HTERT RPE-1 (cell line): Measurements from ENCODE around the gene GIPC2.
"Not testable (repeated sequence)": the region's sequence is repeated elsewhere in the genome, so short reads cannot be mapped to it uniquely, and the experiment has no call there.

Experiments used
- in situ Hi-C: fragments of 300-500 bp; cut with MboI; formaldehyde crosslinking; loops from 4 replicates; pipeline ENCODE4 v1.14.3; 2020; ENCODE audit warnings: low sequenced_read_pairs

Gene GIPC2

GRCh38 chr1:78093560-78093959 is 47.8 kb downstream of the GIPC2 start:
- in situ Hi-C loops, result no loop called here

GRCh38 chr1:78094639-78095038 is 48.9 kb downstream of the GIPC2 start:
- in situ Hi-C loops, result no loop called here

GRCh38 chr1:78095593-78095992 is 49.8 kb downstream of the GIPC2 start:
- in situ Hi-C loops, result no loop called here

GRCh38 chr1:78096017-78096416 is 50.3 kb downstream of the GIPC2 start:
- in situ Hi-C loops, result no loop called here

DNA sequence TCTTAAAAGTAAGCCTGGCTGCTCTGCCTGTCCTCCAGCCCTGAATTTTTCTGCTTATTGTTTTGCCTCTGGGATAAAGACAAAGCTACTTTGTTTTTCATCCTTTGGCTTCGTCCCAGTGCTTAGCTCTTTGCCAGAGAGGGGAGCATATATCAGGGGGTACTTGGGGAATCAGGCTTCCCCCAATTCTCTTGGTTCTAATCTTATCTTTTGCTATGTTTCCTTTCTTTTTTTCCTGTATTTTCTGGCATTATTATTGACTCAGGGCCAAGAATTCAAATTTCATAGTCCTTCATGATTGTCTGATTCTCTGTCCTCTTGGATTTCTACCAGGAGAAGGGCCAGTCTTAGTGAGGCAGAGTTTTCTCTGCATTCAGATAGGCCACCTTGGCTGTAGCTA is 51.2 kb downstream of the GIPC2 start:
- in situ Hi-C loops, result no loop called here

DNA sequence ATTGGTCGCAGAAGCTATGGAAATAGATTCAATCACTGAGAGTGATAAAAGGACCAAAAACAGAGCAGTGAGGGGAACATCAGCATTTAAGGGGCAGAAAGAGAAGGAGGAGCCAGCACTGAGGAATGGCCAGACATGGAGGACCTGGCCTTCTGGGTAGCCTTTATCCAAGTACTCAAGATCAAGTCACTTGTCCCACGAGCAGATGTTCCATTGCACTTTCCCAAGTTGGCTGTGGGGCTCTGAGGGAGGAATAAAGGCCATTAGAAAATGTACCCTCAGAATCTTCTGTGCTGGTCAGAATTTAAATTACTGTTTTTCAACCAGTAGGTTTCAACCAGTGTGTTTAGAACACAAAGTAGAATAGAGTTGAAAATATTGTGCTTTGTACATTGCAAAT is 55.3 kb downstream of the GIPC2 start:
- in situ Hi-C loops, result no loop called here

- in situ Hi-C loops, result no loop called here
Observed at GRCh38 chr1:78101514-78101913, 55.7 kb downstream of the GIPC2 start.

- in situ Hi-C loops, result no loop called here
Observed at GRCh38 chr1:78102082-78102481, 56.3 kb downstream of the GIPC2 start.

- in situ Hi-C loops, result no loop called here
Observed at GRCh38 chr1:78102916-78103315, 57.1 kb downstream of the GIPC2 start.

DNA sequence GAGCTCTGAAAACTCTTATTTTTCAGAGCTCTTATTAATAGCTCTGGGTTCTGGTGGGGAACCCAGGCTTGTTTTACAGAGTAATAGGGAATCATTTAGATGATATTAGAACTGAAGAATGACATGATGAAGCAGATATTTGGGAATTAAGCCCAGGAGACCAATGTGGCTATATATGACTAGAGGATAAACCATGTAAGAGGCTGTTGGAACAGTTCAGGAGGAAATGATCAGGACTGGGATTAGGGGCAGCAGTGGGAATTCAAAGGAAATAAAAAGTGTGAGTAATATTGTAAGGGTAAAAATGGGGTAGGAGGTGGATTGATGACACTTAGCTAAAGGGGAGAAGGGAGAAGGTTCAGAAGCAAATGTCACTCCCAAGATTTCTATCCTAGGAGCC is 58.6 kb downstream of the GIPC2 start:
- in situ Hi-C loops, result no loop called here

- in situ Hi-C loops, result not testable (repeated sequence)
Observed at GRCh38 chr1:78109659-78110058, 63.9 kb downstream of the GIPC2 start.

GRCh38 chr1:78113156-78113916 is 67.6 kb downstream of the GIPC2 start:
- in situ Hi-C loops, result no loop called here

DNA sequence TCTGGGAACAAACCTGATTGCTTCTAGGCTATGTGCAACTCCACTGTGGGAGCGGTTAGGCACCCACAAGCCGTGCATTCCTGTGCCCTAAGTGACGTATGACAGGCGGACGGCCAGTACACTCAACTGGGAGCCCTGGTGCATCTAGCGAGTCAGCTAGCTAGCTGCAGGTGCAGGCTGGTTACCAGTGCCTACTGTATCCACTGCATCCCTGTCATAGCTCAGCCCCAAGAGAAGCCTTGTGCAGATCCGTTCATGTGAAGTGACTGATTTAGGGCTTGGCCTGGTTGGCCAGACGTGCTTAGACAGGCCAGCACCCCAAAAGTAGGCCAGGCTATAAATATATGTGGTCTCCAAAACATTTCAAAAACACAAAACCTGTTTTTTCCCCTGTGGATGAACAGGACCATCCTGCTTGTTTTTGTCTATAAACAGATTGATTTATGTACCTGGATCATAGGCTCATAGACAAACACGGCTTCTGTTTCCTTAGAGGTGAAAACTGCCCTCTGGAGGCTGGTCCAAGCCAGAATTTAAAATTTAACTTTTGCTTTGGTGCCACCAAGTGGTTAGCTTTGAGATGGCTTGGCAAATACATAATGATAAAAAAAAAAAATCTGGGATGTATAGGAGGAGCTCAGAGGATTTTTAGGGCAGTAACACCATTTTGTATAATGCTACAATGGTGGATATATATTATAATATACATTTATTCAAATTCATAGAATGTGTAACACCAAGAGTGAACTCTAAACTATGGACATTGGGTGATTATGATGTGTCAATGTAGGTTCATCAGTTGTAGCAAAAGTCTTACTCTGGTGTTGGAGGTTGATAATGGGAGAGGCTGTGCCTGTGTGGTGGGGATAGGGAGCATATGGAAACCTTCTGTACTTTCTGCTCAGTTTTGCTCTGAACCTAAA is 68.5 kb downstream of the GIPC2 start:
- in situ Hi-C loops, result no loop called here

- in situ Hi-C loops, result not testable (repeated sequence)
Observed at GRCh38 chr1:78120485-78120884, 74.7 kb downstream of the GIPC2 start.

DNA sequence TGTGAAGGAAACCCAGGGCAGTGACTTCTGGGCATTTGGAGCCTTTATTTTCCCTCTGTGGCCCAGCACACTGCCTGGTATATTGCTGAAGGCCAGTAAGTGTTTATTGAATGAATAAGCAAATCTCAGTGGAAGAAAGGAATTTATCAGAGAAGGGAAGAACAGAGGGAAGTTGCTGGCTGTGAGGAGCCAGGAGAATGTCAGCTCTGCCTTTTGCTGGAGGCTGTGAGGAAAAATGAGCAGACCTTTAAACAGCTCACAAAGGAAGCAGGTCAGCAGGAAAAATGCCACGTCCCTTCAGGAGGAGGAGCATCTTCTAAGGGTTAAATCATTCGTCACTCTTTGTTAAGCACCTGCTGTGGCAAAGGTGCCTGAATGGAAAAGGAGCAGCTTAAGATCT is 75.9 kb downstream of the GIPC2 start:
- in situ Hi-C loops, result no loop called here

- in situ Hi-C loops, result no loop called here
Observed at GRCh38 chr1:78122389-78122788, 76.6 kb downstream of the GIPC2 start.

DNA sequence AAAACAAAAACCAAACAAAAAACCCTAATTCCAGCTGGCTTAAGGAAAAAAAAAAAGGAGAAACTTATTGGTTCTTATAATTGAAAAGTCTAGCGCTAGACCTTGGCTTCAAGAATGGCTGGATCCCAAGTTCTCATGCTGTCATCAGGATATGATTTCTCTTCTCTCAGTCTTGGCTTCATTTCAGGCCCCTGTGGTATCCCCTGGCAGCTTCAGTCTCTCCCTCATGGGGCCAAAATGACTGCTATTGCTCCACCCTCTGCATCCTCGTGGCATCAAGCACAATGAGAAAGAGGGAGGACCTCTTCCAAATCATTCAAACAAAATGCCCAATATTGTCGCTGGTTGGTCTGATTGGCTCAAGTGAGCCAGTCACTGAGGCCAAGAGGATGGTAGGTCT is 80.7 kb downstream of the GIPC2 start:
- in situ Hi-C loops, result no loop called here

GRCh38 chr1:78132174-78132947 is 86.6 kb downstream of the GIPC2 start:
- in situ Hi-C loops, result no loop called here

DNA sequence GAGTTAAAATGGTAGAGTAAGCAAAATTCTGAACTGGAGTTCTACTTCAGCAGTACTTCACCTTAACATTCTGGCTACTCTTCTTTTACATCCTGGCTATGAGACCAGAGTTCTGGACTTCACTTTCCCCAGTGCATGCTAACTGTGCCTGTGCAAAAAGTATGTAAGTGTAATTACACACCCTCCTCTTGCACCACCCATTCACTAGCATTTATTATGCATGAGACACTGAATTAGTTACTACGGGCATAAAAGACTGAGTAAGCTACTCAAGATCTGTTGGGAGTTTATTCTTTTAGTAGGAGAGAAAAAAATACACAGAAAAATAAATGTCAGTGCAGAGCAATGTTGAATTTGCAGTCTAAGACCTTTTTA is 87.2 kb downstream of the GIPC2 start:
- in situ Hi-C loops, result no loop called here

DNA sequence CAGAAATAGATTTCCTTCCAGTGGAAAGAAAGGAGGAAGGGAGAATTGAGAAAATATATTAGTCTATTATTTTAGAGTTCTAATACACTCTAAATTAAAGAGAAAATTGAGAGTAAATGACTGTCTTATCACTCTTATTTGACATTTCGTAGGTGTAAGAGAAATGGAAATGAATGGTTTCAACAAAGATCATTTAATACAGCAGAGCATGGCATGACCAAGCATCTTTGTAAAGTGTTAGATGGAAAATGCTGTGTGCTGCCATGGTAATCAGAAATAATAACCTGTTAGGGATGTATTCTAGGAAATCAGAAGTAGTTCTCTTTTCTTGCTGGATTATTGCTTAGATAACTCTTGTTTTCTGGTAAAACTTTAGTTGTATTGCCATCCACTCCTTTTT is 90.9 kb downstream of the GIPC2 start:
- in situ Hi-C loops, result no loop called here

DNA sequence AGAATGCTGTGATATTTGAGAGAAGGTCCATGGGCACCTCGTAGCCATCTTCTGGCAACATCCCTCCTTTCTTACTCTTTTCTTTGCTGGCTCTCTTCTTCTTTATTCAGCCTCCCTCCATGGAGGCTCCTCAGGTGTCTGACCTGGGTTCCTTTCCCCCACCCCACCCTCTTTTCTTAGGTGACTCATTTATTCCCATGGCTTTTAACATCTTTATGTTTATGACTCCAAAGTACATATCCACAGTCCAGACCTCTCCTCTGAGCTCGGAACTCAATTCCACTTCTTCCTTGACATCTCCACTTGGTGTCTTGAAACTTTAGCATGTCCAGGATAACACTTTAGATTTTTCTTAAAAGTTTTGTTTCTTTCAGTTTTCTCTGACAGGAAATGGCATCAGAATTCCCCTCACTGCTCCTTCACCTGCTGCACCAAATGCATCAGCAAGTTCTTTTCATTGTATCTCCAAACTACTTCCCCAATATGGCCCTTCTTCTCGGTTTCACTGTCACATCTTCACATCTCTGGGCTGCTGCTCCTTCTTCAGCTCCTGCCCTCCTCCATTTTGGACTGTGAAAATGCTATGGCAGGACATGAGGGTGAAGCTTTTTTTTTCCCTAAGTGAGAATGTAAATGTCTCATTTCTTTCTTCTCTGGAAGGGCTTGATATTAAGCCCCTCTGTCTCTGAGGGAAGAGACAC is 95.9 kb downstream of the GIPC2 start:
- in situ Hi-C loops, result no loop called here
